K562 (cell line): ENCODE measurements around the gene ACYP2. TPM values are rescaled to one million over a fixed set of nuclear protein-coding genes. Genes with fewer than 3 reads are reported as not detected.
"Not testable (repeated sequence)": the region's sequence is repeated elsewhere in the genome, so short reads cannot be mapped to it uniquely, and the experiment has no call there.

Experiments used
- ATAC-seq: fragments of 200-7000 bp; cut with Tn5 transposase; 3 replicates; pipeline ENCODE4 v1.9.1; 2020; ENCODE audit warnings: moderate library complexity
- BruUV-seq: library from RNA; stranded (reverse); fragments of 400-500 nt; replicated peaks from 2 replicates; lab custom pipeline; 2021; lab: Mats Ljungman, UMichigan
- CTCF ChIA-PET: fragments of 300-600 bp; formaldehyde crosslinking; extraction: SDS; loops from one replicate; lab custom pipeline; 2021; ENCODE audit warnings: low intra/inter-chr PET ratio; lab: Yijun Ruan, JAX
- POLR2A ChIA-PET: fragments of 300-600, 350-650 bp; sonication (Branson Sonifier 250); formaldehyde crosslinking; extraction: SDS; loops from one replicate; lab custom pipeline; 2021; ENCODE audit warnings: antibody characterized with exemption, inconsistent platforms; lab: Yijun Ruan, JAX
- DNase-seq, 4 experiments: peaks; one replicate each; pipeline versions ENCODE4 v3.0.0 to v3.0.0-alpha.2; 2011 to 2018; ENCODE audit warnings: low spot score in 3 of 4, mixed read lengths in 3 of 4; ENCODE audit errors: extremely low read depth in 1 of 4
- FAIRE-seq: peaks from 2 replicates; lab custom pipeline; 2011; peaks lifted over from hg19 to GRCh38; lab: Jason Lieb, UNC
- H2AFZ ChIP-seq: 2 replicates; pipeline ENCODE4 v1.6.0; 2011; ENCODE audit warnings: low read depth, low read length, control low read depth, inconsistent platforms
- H3K27ac ChIP-seq: fragments of 200-600 bp; 3 replicates; pipeline ENCODE4 v1.8.0; 2011; ENCODE audit warnings: low read depth, mild to moderate bottlenecking, control low read depth, inconsistent platforms, low read length, moderate library complexity, mixed read lengths; ENCODE audit errors: extremely low read depth
- H3K27me3 ChIP-seq, 2 experiments: fragments of 300-600 bp in 1 of 2; 2 replicates in 1 of 2; 3 replicates in 1 of 2; pipeline versions ENCODE4 v1.6.0 to v1.8.0; 2011; ENCODE audit warnings: inconsistent platforms in 2 of 2, low read length in 2 of 2, mild to moderate bottlenecking in 1 of 2, mixed read lengths in 1 of 2, moderate library complexity in 1 of 2; ENCODE audit not compliant: control insufficient read depth in 2 of 2, insufficient read depth in 2 of 2
- H3K36me3 ChIP-seq: fragments of 300-600 bp; 3 replicates; pipeline ENCODE4 v1.8.0; 2011; ENCODE audit warnings: mild to moderate bottlenecking, low read length, inconsistent platforms; ENCODE audit not compliant: control insufficient read depth, insufficient read depth
- H3K4me1 ChIP-seq, 2 experiments: fragments of 200-600 bp in 1 of 2; replicated peaks in 1 of 2; 2 replicates in 1 of 2; 3 replicates in 1 of 2; pipeline versions ENCODE4 v1.5.1 to v1.8.0; 2011; ENCODE audit warnings: inconsistent platforms in 2 of 2, low read length in 2 of 2, mild to moderate bottlenecking in 1 of 2, mixed read lengths in 1 of 2, moderate library complexity in 1 of 2; ENCODE audit not compliant: control insufficient read depth in 2 of 2, insufficient read depth in 2 of 2
- H3K4me2 ChIP-seq: 2 replicates; pipeline ENCODE4 v1.6.1; 2011; ENCODE audit warnings: low read length, control low read depth, inconsistent platforms, mixed read lengths; ENCODE audit not compliant: insufficient read depth
- H3K4me3 ChIP-seq: fragments of 200-600 bp; sonication (generic), shearing (Covaris generic); 2 replicates; pipeline ENCODE4 v1.5.1; 2016; ENCODE audit warnings: control low read depth, inconsistent platforms
- H3K79me2 ChIP-seq: fragments of 200-600 bp; 3 replicates; pipeline ENCODE4 v1.8.0; 2011; ENCODE audit warnings: low read length, inconsistent platforms; ENCODE audit not compliant: control insufficient read depth, insufficient read depth
- H3K9ac ChIP-seq, 2 experiments: 2 replicates each; pipeline versions ENCODE4 v1.6.0 to v1.6.1; 2011; ENCODE audit warnings: low read depth in 2 of 2, low read length in 2 of 2, control low read depth in 1 of 2, inconsistent platforms in 1 of 2, mild to moderate bottlenecking in 1 of 2, mixed read lengths in 1 of 2; ENCODE audit not compliant: insufficient read depth in 1 of 2
- H3K9me1 ChIP-seq: one replicate; pipeline ENCODE4 v1.6.0; 2011; ENCODE audit warnings: inconsistent platforms, mild to moderate bottlenecking, low read length, moderate library complexity; ENCODE audit not compliant: control insufficient read depth, insufficient read depth
- H3K9me3 ChIP-seq: replicated peaks from 2 replicates; pipeline ENCODE4 v1.5.1; 2011; ENCODE audit warnings: low read depth, low read length, inconsistent platforms; ENCODE audit not compliant: control insufficient read depth, insufficient read depth
- H4K20me1 ChIP-seq: replicated peaks from 2 replicates; pipeline ENCODE4 v1.6.1; 2011; ENCODE audit warnings: low read length, inconsistent platforms, mixed read lengths; ENCODE audit not compliant: control insufficient read depth, insufficient read depth
- ZNF316 ChIP-seq: fragments of 450-650 bp; IDR thresholded peaks from 2 replicates; pipeline ENCODE4 v1.6.1; 2016
- ZNF589 ChIP-seq: fragments of 200-800 bp; sonication (Bioruptor generic); IDR thresholded peaks from 2 replicates; pipeline ENCODE4 v1.6.1; 2016; ENCODE audit warnings: low read depth, missing genetic modification characterization, missing compliant biosample characterization
- WGBS: fragments of 100-300 bp; shearing (Covaris generic); methylation state at CpG from one replicate; pipeline ENCODE4 v1.1.6; 2016; ENCODE audit warnings: low coverage, mixed read lengths; ENCODE audit not compliant: insufficient coverage; ENCODE audit errors: missing lambda C conversion rate; 5-methylcytosine and 5-hydroxymethylcytosine counted together
- in situ Hi-C: fragments of 300-500 bp; cut with MboI; formaldehyde crosslinking; loops from 4 replicates; pipeline ENCODE4 v1.15.0; 2018; ENCODE audit warnings: inconsistent platforms, mixed read lengths
- intact Hi-C: fragments of 100-400 bp; cut with micrococcal nuclease; formaldehyde crosslinking; loops from 2 replicates; pipeline ENCODE4 v1.14.2; 2022
- polyA plus RNA-seq, 8 experiments: library from polyadenylated mRNA; depleted of rRNA in 4 of 8; stranded (reverse) in 5 of 8; unstranded in 3 of 8; fragments of >200 nt; fragmentation: Nextera tagmentation in 2 of 8; fragmentation: Illumina TruSeq in 1 of 8; extraction: Ambion mirVana in 2 of 8; extraction: Trizol in 1 of 8; gene quantifications; 2 replicates each; pipeline versions ENCODE4 v1.2.1 to v1.2.3, GENCODE V29; 2011 to 2014; ENCODE audit warnings: inconsistent platforms in 1 of 8, missing spikeins in 1 of 8
- total RNA-seq, 7 experiments: library from RNA; depleted of rRNA in 6 of 7; stranded (reverse); fragments of >200 nt in 6 of 7; fragmentation: Illumina TruSeq in 2 of 7; extraction: Trizol in 2 of 7; gene quantifications; 2 replicates each; pipeline versions ENCODE4 v1.2.1 to v1.2.3, GENCODE V29; 2011 to 2021; ENCODE audit warnings: low replicate concordance in 1 of 7

The ACYP2 gene
- total and polyA plus RNA-seq, 9 of the 15 experiments (the other 6 are each of a cell fraction or from before 2014, with no cell fraction given): 1.0 to 4.1 (median 2.0) TPM

DNA sequence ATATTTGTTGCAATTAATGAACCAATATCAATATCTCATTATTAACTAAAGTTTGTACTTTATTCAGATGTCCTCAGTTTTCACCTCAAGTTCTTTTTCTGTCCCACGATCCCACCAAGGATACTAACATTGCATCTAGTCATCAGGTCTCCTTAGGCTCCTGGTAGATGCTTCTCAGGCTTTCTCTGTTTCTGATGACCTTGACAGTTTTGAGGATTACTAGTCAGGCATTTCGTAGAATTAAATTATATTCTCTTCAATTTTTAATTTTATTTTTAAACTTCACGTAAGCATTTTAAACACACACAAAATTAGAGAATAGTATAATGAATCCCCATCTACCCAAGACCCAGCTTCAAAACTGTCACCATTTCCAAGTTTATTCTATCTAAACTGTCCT, 5.6 kb upstream of the ACYP2 start:
- CTCF ChIA-PET: no interaction called here
- no peak for DNase-seq
- no TSS peak for BruUV-seq
- peaks cover 5% of the 10 kb centered on the region; the same call in 1 of the 3 replicates for H3K79me2 ChIP-seq
- intact Hi-C loops: no loop called here
- H2AFZ ChIP-seq: no peak overlapping the region
- H3K9me1 ChIP-seq: no peaks in the 10 kb centered on the region
- no peaks in the 10 kb centered on the region; a peak in 2 of 5 replicates for H3K4me1 ChIP-seq
- POLR2A ChIA-PET: no interaction called here
- no peaks in the 10 kb centered on the region for H4K20me1 ChIP-seq
- 68% methylated on average over 3 of the region's 3 CpGs for WGBS
- no peak overlapping the region for H3K4me2 ChIP-seq
- ATAC-seq: no peak
- TF ChIP-seq ZNF316 (peak; percentile 54), ZNF589 (no peak)
- TF ChIP-seq, all 486 proteins: peak for 1
- FAIRE-seq: no peak
- H3K27me3 ChIP-seq: no peaks in the 10 kb centered on the region
- H3K9ac ChIP-seq: no peak overlapping the region
- H3K27ac ChIP-seq: no peak overlapping the region
- no peaks in the 10 kb centered on the region for H3K36me3 ChIP-seq
- in situ Hi-C loops: loop anchor here (10.0 kb wide), 1 partner anchor 595 kb away; no protein-coding TSS in a partner anchor
- H3K9me3 ChIP-seq: no peaks in the 10 kb centered on the region
- H3K4me3 ChIP-seq: no peak overlapping the region

DNA sequence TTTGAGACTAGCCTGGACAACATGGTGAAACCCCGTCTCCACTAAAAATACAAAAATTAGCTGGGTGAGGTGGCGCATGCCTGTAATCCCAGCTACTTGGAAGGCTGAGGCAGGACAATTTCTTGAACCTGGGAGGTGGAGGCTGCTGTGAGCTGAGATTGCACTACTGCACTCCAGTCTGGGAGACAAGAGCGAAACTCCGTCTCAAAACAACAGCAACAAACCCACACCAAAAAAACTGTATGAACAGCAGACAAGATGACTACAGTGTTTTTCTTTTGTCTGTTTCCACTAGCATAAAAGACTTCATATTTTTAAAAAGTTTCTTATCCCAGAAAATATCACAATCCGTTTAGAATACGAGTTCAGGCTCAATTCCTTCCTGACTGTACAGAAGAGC, 936 bp upstream of the ACYP2 start:
- CTCF ChIA-PET, ATAC-seq, H3K9me1 ChIP-seq, H3K9me3 ChIP-seq, H4K20me1 ChIP-seq, DNase-seq, FAIRE-seq, intact Hi-C loops, H3K27me3 ChIP-seq, BruUV-seq, H3K36me3 ChIP-seq, H3K4me1 ChIP-seq, H3K79me2 ChIP-seq: not testable (repeated sequence)
- in situ Hi-C loops: loop anchor here (10.0 kb wide), 1 partner anchor 590 kb away; no protein-coding TSS in a partner anchor
- POLR2A ChIA-PET: interaction anchor here (1.7 to 2.1 kb wide), 2 partner anchors 10 to 145 kb away, joined by 8 read pairs; no protein-coding TSS in a partner anchor
- Histone ChIP-seq H3K4me2 (peak overlapping the region; percentile 89; the same call in 1 of the 2 replicates), H3K27ac (peak overlapping the region; percentile 99), H3K4me3 (peak overlapping the region; percentile 70), H3K9ac (peak overlapping the region in 1 of 2 experiments; percentile 94; a peak in 2 of 4 replicates), H2AFZ (peak overlapping the region; percentile 99)
- 65% methylated on average over 4 of the region's 6 CpGs for WGBS
